HG03095 (cell line): Measurements from ENCODE around the gene LYRM2.
A peak's percentile ranks its signal among the peaks of the same experiment; 100 is the strongest.

Experiments
- ATAC-seq: cut with Tn5 transposase; IDR thresholded peaks from one replicate; pipeline ENCODE4 v1.9.1; 2021; ENCODE audit warnings: moderate library complexity; ENCODE audit not compliant: unreplicated experiment

The LYRM2 gene

DNA sequence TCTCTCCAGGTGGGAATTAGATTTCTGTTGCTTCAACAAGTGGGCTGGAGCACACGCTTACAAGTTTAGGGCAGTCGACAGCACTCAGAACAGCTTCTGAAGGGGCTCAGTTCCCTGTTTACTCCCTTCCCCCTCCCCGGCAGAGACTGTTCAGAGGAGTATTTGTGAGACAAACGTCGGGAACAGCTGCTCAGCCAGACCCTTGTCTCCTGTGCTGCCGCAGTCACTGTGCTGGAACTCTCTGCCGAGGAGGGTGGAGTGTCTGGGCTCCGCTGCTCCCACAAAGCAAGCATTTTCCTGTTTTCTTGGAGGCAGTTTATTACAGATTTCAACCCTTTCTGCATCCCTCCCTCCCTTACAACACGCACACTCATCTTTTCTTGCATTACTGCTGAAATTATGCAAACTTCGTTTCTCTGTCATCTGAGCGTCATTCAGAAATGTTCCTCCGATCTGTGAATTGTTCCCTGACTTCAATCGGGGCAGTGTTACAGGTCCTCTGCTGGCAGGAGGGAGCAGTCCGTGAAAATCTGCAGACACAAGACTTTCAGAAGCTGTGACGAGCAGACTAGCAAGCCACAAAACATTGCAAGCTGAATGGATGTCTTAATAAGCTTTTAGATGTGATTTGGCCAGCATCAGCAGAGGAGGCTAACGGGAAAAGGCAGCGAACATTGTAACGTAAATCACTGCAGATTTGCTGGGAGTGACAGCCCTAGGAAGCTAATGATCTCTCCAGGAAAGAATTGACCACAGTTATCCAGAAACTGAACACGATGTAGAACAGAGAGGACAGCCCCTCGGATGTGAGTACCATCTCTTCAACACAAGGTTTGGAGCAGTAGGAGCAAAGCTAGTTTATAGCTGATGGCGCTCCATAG, 76.2 kb downstream of the LYRM2 start:
- no peak for ATAC-seq

- ATAC-seq = no peak
These were observed 79.1 kb downstream of the LYRM2 start for GRCh38 chr6:89559487-89559886.

- ATAC-seq = no peak
These were observed 82.7 kb downstream of the LYRM2 start for GRCh38 chr6:89555806-89556205.

DNA sequence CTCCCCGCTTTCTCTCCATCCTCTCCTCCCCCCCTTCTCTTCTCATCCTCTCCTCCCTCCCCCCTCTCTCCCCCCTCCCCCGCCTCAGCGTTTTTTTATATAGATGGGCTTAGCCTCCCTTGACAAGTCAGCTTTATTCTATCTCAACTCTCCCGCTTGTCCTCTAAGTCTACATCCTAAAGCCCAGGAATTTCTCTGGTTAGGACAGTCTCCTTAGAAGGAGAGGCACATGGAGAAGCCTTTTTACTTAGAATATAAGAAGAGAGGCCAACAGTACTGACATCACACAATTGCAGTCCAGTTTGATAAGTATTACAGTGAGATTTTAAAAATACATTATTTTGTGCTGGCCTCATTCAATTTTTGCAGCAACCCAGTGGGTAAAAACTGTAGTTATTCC, 83.5 kb downstream of the LYRM2 start:
- ATAC-seq = no peak

- no peak for ATAC-seq
These were observed 84.4 kb downstream of the LYRM2 start for GRCh38 chr6:89554106-89554505.

DNA sequence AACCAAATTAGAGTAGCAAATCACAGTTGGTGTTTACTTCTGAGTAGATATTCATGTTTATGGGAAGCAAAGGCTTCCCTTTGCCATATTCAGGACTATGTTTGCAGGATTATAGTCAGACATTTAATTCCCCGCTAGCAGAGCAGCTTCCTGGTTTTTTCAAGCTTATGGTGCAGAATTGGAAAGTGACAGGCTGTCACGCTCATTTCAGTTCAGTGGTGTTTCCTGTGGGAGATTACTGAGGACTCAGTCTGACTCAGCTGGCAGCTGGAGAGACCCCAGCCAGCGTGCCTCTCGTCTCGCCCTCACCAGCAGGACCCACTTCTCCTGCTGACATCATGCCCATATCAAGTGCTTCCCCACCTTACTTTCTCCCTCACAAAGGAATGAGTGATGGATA, 85.1 kb downstream of the LYRM2 start:
- no peak for ATAC-seq

DNA sequence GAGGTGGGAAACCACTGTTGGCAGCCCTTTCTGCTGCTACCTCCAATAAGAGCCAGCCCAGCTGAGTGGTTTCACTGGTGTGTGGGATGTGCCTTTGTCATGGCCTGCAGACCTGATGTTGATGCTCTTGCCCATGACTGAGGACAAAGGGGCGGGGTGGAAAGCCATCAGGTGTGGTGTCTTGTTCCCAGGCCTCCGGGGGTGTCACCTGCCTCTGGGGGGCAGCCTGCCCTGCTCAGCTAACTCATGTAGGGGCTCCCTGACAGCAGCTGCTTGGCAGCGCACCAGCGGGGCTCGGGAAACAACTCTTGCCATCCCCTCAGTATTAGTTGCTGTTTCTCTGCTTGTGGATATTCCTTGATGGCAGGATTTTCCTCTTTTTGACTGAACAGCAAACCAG, 91.3 kb downstream of the LYRM2 start:
- no peak for ATAC-seq

DNA sequence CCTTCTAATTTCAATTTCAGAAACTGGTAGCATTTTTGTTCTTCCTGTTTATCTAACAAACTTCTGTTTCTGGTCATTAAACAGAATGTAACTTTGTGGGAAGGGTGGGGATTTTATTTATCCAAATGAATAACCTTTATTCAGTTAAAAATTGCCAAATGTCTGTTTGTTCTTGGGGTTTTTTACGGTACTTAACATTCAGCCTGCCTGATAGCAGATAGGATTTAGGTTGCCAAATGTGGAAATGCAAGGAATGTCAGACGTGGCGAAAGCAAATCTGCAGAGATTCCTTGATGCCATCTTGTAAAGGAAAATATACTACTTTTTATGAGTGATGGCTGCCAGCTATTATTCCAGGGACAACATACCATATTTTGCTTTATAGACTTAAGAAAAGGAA, 95.7 kb downstream of the LYRM2 start:
- peak; percentile 22 for ATAC-seq

GRCh38 chr6:89542081-89542857, 96.3 kb downstream of the LYRM2 start:
- ATAC-seq = peak; percentile 80

DNA sequence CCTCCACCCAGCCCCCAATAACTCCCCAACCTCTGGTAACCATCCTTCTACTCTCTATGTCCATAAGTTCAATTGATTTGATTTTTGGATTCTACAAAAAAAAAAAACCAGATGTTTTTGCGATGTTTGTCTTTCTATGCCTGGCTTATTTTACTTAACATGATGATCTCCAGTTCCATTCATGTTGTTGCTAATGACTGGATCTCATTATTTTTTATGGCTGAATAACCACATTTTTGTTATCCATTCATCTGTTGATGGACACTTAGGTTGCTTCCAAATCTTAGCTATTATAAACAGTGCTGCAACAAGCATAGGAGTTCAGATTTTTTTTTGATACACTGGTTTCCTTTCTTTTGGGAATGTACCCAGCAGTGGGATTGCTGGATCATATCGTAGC, 98.8 kb downstream of the LYRM2 start:
- no peak for ATAC-seq

GRCh38 chr6:89536231-89536630, 102.3 kb downstream of the LYRM2 start:
- no peak for ATAC-seq

- no peak for ATAC-seq
These were observed 107.6 kb downstream of the LYRM2 start for GRCh38 chr6:89530982-89531381.

GRCh38 chr6:89528866-89529265, 109.7 kb downstream of the LYRM2 start:
- no peak for ATAC-seq

- no peak for ATAC-seq
These were observed 110.9 kb downstream of the LYRM2 start for GRCh38 chr6:89527634-89528033.

GRCh38 chr6:89526563-89526869, 112.0 kb downstream of the LYRM2 start:
- no peak for ATAC-seq

DNA sequence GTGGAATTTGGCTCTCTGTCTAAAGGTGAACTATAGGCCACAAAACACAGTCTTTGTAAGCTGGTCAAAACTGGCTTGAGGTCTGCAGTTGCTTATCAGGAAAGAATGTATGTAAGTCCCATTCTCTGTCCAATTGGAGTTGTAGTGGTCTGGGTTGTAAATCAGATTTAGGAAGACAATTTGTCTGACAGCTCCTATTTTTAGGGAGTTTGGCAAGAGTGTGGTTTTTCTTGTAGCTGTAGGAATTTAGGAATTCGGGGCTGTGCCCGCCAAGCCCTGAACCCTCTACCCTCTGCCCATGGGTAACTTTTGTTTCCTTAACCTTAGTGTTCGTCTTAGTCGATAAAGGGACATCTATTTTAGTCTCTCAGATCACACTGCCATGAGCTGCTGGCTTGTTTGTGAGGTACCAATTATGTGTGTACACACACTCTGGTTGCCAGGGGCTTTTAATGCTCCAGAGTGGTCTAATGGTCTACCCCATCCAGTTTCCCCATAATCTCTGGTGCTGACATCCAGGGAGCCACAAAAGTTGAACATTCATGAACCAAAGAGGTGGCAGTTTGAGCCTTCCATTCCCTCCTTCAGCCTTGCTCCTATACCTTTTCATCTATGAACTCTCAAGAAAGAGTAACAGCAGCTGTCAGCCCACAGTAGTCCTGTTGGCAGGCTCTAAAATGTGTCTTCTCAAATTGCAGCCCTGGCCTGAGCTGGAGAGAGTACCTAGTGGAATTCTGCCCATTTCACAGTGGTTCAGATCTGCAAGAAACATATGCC, 112.6 kb downstream of the LYRM2 start:
- no peak for ATAC-seq

DNA sequence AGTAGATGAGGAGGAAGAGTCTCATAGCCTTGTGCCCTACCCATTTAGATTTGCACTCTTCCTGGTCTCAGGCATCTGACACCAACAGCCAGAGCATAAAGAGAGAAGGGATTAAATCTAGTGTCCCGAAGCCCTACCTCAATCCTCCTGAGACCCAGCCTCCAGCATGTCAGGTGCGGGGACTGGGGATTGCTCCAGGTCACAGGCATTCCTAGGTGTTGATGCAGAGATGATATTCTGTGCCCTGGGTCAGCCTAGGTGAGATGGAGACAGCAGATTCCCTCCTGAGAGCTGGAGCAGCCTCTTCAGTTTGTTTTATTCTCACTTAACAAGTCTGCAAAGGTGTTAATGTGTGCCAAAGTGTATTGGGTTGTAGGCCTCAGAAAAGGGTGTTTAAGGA, 115.8 kb downstream of the LYRM2 start:
- ATAC-seq = no peak

DNA sequence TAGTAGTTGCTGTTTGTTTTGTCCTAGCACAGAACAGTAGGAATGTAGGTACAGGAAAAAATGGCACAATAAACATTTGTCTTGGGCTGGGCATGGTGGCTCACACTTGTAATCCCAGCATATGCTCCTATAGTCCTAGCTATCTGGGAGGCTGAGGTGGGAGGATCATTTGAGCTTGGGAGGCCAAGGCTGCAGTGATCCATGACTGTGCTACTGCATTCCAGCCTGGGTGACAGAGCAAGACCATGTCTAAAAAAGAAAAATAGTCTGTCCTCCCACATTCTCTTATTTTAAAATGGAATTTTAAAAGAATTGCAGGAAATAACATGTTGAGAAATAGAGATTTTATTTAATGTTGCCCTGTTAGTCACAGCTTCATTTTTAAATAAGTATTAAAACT, 117.8 kb downstream of the LYRM2 start:
- ATAC-seq = no peak

DNA sequence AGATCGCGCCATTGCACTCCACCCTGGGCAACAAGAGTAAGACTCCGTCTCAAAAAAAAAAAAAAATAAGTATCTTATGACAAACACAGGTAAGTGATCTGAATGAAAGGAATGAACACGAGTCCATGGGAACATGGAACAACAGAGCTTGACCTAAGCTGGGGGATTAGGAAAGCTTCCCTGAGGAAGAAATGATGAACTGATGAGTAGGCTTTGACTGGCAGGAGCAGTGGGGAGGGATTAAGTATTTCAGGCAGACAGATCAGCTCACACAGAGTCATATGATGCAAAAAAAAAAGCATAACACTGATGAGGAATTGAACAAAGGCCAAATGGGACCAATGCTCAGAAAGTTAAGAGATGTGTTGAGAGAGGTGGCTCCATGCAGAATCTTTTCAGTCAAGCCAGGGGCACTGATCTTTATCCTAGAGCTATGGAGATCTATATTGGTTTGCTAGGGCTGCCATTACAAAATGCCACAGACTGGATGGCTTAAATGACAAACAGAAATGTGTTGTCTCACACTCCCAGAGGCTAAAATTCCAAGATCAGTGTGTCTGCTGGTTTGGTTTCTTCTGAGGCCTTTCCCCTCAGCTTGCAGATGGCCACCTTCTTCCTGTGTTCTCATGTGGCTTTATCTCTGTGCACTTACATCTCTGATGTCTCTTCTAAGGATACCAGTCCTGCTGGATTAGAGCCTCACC, 120.0 kb downstream of the LYRM2 start:
- ATAC-seq = no peak
